OCI-LY7 (cell line): ENCODE data around the gene VWF. TPM values are rescaled to one million over a fixed set of nuclear protein-coding genes. Genes with fewer than 3 reads are reported as not detected.

ENCODE experiments used
- BruUV-seq: library from RNA; stranded (reverse); fragments of 400-500 nt; replicated peaks from 2 replicates; lab custom pipeline; 2021; lab: Mats Ljungman, UMichigan
- CTCF ChIA-PET: fragments of 300-600 bp; sonication (Branson Sonifier 250); formaldehyde crosslinking; loops from one replicate; lab custom pipeline; 2022; ENCODE audit warnings: antibody characterized with exemption; ENCODE audit not compliant: unreplicated experiment; lab: Charles Lee
- POLR2A ChIA-PET: fragments of 300-600 bp; sonication (Branson Sonifier 250); formaldehyde crosslinking; loops from one replicate; lab custom pipeline; 2022; ENCODE audit warnings: antibody characterized with exemption; lab: Charles Lee
- DNase-seq: peaks from one replicate; pipeline ENCODE4 v3.0.0-alpha.2; 2015; ENCODE audit warnings: low spot score
- H2AFZ ChIP-seq: fragments of 200-600 bp; sonication (generic), shearing (Covaris generic); 2 replicates; pipeline ENCODE4 v1.6.1; 2014; ENCODE audit warnings: mild to moderate bottlenecking, antibody characterized with exemption, low read length, moderate library complexity
- H3K27ac ChIP-seq: fragments of 200-600 bp; sonication (generic); 2 replicates; pipeline ENCODE4 v1.5.1; 2014; ENCODE audit warnings: mixed run types, low read depth, mild to moderate bottlenecking, moderate library complexity, low read length, inconsistent platforms; ENCODE audit not compliant: poor library complexity, severe bottlenecking
- H3K36me3 ChIP-seq: fragments of 200-600 bp; sonication (generic); 2 replicates; pipeline ENCODE4 v1.6.1; 2014; ENCODE audit warnings: mild to moderate bottlenecking, antibody characterized with exemption, low read length, moderate library complexity, mixed read lengths; ENCODE audit not compliant: insufficient read depth
- H3K4me1 ChIP-seq: fragments of 200-600 bp; sonication (generic); 2 replicates; pipeline ENCODE4 v1.5.1; 2014; ENCODE audit warnings: mild to moderate bottlenecking, low read length; ENCODE audit not compliant: insufficient read depth, poor library complexity, severe bottlenecking
- H3K4me2 ChIP-seq: fragments of 200-600 bp; sonication (generic); 2 replicates; pipeline ENCODE4 v1.6.1; 2014; ENCODE audit warnings: mild to moderate bottlenecking, low read length
- H3K4me3 ChIP-seq: fragments of 200-600 bp; sonication (generic); 2 replicates; pipeline ENCODE4 v1.5.1; 2014; ENCODE audit warnings: mild to moderate bottlenecking, low read depth, low read length; ENCODE audit not compliant: poor library complexity, severe bottlenecking
- H3K79me2 ChIP-seq: fragments of 200-600 bp; sonication (generic); 2 replicates; pipeline ENCODE4 v1.6.1; 2016; ENCODE audit warnings: low read depth, mild to moderate bottlenecking, low read length, moderate library complexity, mixed read lengths; ENCODE audit not compliant: insufficient read depth
- H3K9me2 ChIP-seq: fragments of 200-600 bp; sonication (generic); 2 replicates; pipeline ENCODE4 v1.6.1; 2016; ENCODE audit warnings: mild to moderate bottlenecking, low read length, mixed read lengths; ENCODE audit not compliant: insufficient read depth
- H3K9me3 ChIP-seq: fragments of 200-600 bp; sonication (generic); 2 replicates; pipeline ENCODE4 v1.6.1; 2014; ENCODE audit warnings: mild to moderate bottlenecking, mixed run types, low read length, mixed read lengths
- H4K20me1 ChIP-seq: fragments of 200-600 bp; sonication (generic); 2 replicates; pipeline ENCODE4 v1.6.1; 2014; ENCODE audit warnings: mild to moderate bottlenecking, antibody characterized with exemption, low read length, moderate library complexity, mixed read lengths; ENCODE audit not compliant: insufficient read depth
- EZH2phosphoT487 ChIP-seq: fragments of 200-600 bp; sonication (generic); IDR thresholded peaks from 2 replicates; pipeline ENCODE4 v1.6.1; 2018; ENCODE audit warnings: low read depth, borderline replicate concordance, mild to moderate bottlenecking, mixed run types, antibody characterized with exemption, low read length, moderate library complexity, mixed read lengths
- intact Hi-C: fragments of 100-400 bp; cut with micrococcal nuclease; formaldehyde crosslinking; loops from one replicate; pipeline ENCODE4 v1.10.0; 2022; ENCODE audit not compliant: unreplicated experiment
- total RNA-seq, 2 experiments: library from RNA; depleted of rRNA in 1 of 2; stranded (reverse); fragments of >200 nt in 1 of 2; shearing (Covaris generic) in 1 of 2; gene quantifications; 2 replicates each; pipeline ENCODE4 v1.2.3, GENCODE V29; 2014 to 2022
- TF ChIP-seq, protein P1 (sequence below): fragments of 200-600 bp; sonication (generic); conservative IDR thresholded peaks from 2 replicates; pipeline ENCODE4 v1.5.1; 2014; ENCODE audit warnings: mild to moderate bottlenecking, antibody characterized with exemption, low read length, moderate library complexity, mixed read lengths

The VWF gene
- total RNA-seq, 2 experiments from 2014 or later: 0.32 TPM; not detected in 1

DNA sequence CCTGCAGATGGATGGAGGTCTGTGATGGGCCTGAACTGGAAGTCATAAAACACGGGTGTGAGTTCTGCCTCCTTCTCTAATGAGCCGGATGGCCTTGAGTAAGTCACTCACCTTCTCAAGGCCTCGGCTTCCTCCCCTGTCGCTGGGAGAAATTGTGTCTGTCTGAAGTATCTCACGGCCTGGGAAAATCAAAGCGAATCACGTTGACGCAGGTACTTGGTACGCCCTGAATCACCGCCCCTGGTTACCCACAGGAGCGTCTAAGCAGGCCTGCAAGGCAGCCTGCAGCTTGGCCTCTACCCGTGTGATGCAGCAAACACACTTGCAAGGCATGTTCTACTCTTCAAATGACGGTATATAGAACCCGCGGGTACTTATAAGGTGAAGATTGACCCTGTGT is 47.6 kb upstream of the VWF start:
- intact Hi-C loops: no loop called here
- no peak for DNase-seq
- ChIA-PET POLR2A (no interaction called here), CTCF (no interaction called here)
- H4K20me1 ChIP-seq: no peaks in the 10 kb centered on the region
- H2AFZ ChIP-seq: no peak overlapping the region
- no peaks in the 10 kb centered on the region for H3K9me3 ChIP-seq
- no peaks in the 10 kb centered on the region for H3K79me2 ChIP-seq
- no peak overlapping the region for H3K4me2 ChIP-seq
- TF ChIP-seq EZH2phosphoT487: no peak
- TF ChIP-seq, protein P1, sequence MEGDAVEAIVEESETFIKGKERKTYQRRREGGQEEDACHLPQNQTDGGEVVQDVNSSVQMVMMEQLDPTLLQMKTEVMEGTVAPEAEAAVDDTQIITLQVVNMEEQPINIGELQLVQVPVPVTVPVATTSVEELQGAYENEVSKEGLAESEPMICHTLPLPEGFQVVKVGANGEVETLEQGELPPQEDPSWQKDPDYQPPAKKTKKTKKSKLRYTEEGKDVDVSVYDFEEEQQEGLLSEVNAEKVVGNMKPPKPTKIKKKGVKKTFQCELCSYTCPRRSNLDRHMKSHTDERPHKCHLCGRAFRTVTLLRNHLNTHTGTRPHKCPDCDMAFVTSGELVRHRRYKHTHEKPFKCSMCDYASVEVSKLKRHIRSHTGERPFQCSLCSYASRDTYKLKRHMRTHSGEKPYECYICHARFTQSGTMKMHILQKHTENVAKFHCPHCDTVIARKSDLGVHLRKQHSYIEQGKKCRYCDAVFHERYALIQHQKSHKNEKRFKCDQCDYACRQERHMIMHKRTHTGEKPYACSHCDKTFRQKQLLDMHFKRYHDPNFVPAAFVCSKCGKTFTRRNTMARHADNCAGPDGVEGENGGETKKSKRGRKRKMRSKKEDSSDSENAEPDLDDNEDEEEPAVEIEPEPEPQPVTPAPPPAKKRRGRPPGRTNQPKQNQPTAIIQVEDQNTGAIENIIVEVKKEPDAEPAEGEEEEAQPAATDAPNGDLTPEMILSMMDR: no peak
- no peak overlapping the region for H3K4me3 ChIP-seq
- H3K9me2 ChIP-seq: no peaks in the 10 kb centered on the region
- no TSS peak for BruUV-seq
- H3K36me3 ChIP-seq: no peaks in the 10 kb centered on the region
- H3K4me1 ChIP-seq: no peaks in the 10 kb centered on the region
- no peak overlapping the region for H3K27ac ChIP-seq

DNA sequence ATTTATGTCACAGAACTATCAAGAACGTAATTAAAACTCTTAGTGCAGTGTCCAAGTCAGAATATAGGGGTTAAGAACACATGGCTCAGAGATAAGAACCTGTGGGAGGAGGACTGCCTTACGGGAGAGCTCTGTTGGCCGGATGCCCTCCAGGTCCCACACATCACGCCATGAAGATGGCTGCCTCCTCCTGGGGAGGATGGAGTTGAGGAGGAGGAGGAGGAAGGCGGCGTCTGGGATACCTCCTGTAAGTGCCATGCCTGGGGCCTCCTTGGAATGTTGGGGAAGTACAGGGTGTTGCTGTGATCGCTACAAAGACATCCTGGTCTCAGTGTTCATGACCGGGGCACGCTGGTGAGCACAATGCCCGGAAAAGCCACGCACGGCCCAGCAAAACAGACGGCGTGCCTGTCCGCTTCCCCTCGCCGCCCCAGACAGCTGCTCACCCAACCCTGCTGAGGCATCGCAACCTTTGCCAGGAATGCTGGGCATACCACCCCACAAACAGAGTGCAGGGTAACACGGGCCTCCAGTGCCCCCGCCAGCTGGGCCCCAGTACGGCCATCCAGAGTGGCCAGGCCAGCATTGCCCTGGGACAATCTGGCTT is 47.0 kb upstream of the VWF start:
- no TSS peak for BruUV-seq
- no peak overlapping the region for H3K27ac ChIP-seq
- H2AFZ ChIP-seq: no peak overlapping the region
- H3K4me3 ChIP-seq: no peak overlapping the region
- ChIA-PET CTCF (no interaction called here), POLR2A (interaction anchor here (0.6 kb wide), 1 partner anchor 14 kb away, joined by 4 read pairs; no protein-coding TSS in a partner anchor)
- no peak for TF ChIP-seq EZH2phosphoT487
- TF ChIP-seq, protein P1: no peak
- H3K36me3 ChIP-seq: no peaks in the 10 kb centered on the region
- no peaks in the 10 kb centered on the region for H4K20me1 ChIP-seq
- no peaks in the 10 kb centered on the region for H3K9me2 ChIP-seq
- H3K79me2 ChIP-seq: no peaks in the 10 kb centered on the region
- no peaks in the 10 kb centered on the region for H3K9me3 ChIP-seq
- intact Hi-C loops: no loop called here
- H3K4me2 ChIP-seq: no peak overlapping the region
- DNase-seq: no peak
- H3K4me1 ChIP-seq: no peaks in the 10 kb centered on the region
